ENCODE measurements around the gene EXPH5. TPM values are rescaled to one million over a fixed set of nuclear protein-coding genes. Genes with fewer than 3 reads are reported as not detected.

Gene EXPH5
- total and polyA plus RNA-seq, 9 donors = 0.12 to 5.7 (median 2.1) TPM

DNA sequence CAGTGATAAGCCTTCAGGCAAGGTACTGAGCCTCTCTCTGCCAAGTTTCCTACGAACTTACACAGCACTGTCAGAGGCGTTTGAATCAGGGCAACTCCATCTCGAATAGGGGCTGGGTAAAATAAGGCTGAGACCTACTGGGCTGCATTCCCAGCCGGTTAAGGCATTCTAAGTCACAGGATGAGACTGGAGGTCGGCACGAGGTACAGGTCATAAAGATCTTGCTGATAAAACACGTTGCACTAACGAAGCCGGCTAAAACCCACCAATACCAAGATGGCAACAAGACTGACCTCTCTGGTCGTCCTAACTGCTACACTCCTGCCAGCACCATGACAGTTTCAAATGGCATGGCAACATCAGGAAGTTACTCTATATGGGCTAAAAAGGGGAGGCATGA, 75.0 kb downstream of the EXPH5 start:
- Histone ChIP-seq H3K27ac (no peak overlapping the region), H3K9me3 (no peaks in the 10 kb centered on the region), H3K36me3 (no peaks in the 10 kb centered on the region), H3K27me3 (no peaks in the 10 kb centered on the region), H3K4me1 (ENCODE audit: insufficient read depth) (no peaks in the 10 kb centered on the region), H3K4me3 (no peak overlapping the region)
- TF ChIP-seq, protein P1, sequence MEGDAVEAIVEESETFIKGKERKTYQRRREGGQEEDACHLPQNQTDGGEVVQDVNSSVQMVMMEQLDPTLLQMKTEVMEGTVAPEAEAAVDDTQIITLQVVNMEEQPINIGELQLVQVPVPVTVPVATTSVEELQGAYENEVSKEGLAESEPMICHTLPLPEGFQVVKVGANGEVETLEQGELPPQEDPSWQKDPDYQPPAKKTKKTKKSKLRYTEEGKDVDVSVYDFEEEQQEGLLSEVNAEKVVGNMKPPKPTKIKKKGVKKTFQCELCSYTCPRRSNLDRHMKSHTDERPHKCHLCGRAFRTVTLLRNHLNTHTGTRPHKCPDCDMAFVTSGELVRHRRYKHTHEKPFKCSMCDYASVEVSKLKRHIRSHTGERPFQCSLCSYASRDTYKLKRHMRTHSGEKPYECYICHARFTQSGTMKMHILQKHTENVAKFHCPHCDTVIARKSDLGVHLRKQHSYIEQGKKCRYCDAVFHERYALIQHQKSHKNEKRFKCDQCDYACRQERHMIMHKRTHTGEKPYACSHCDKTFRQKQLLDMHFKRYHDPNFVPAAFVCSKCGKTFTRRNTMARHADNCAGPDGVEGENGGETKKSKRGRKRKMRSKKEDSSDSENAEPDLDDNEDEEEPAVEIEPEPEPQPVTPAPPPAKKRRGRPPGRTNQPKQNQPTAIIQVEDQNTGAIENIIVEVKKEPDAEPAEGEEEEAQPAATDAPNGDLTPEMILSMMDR (IDR thresholded peaks at IDR 0.05) = no peak
- TF ChIP-seq EP300 (IDR thresholded peaks at IDR 0.05) = no peak
- no peak for DNase-seq
- 51 to 56% (median 56%) methylated on average over 10 of the region's 10 CpGs for WGBS, 3 donors
- intact Hi-C loops (cut with DNase I) = no loop called here

- no peaks in the 10 kb centered on the region for H3K36me3 ChIP-seq
- intact Hi-C loops (cut with DNase I) = no loop called here
- H3K4me1 ChIP-seq (ENCODE audit: insufficient read depth) = no peaks in the 10 kb centered on the region
- no peaks in the 10 kb centered on the region for H3K9me3 ChIP-seq
- WGBS, 3 donors = 93 to 97% (median 94%) methylated on average over 4 of the region's 4 CpGs
- TF ChIP-seq POLR2A (IDR thresholded peaks at IDR 0.05) (no peak), EP300 (IDR thresholded peaks at IDR 0.05) (no peak)
- TF ChIP-seq, protein P1 (IDR thresholded peaks at IDR 0.05) = no peak
- no peak for DNase-seq
- H3K27ac ChIP-seq = no peak overlapping the region
- H3K4me3 ChIP-seq = no peak overlapping the region
- H3K27me3 ChIP-seq = no peaks in the 10 kb centered on the region
Measured at GRCh38 chr11:108516125-108516524, 77.4 kb downstream of the EXPH5 start.

GRCh38 chr11:108512708-108513107, 80.9 kb downstream of the EXPH5 start:
- intact Hi-C loops (cut with DNase I) = no loop called here
- no peaks in the 10 kb centered on the region for H3K9me3 ChIP-seq
- H3K27ac ChIP-seq = no peak overlapping the region
- TF ChIP-seq POLR2A (IDR thresholded peaks at IDR 0.05) (no peak), EP300 (IDR thresholded peaks at IDR 0.05) (no peak)
- TF ChIP-seq, protein P1 (IDR thresholded peaks at IDR 0.05) = no peak
- no peaks in the 10 kb centered on the region for H3K36me3 ChIP-seq
- no peak overlapping the region for H3K4me3 ChIP-seq
- no peaks in the 10 kb centered on the region for H3K4me1 ChIP-seq (ENCODE audit: insufficient read depth)
- WGBS, 3 donors = 76 to 84% (median 81%) methylated on average over 2 of the region's 2 CpGs
- DNase-seq = no peak
- H3K27me3 ChIP-seq = no peaks in the 10 kb centered on the region

DNA sequence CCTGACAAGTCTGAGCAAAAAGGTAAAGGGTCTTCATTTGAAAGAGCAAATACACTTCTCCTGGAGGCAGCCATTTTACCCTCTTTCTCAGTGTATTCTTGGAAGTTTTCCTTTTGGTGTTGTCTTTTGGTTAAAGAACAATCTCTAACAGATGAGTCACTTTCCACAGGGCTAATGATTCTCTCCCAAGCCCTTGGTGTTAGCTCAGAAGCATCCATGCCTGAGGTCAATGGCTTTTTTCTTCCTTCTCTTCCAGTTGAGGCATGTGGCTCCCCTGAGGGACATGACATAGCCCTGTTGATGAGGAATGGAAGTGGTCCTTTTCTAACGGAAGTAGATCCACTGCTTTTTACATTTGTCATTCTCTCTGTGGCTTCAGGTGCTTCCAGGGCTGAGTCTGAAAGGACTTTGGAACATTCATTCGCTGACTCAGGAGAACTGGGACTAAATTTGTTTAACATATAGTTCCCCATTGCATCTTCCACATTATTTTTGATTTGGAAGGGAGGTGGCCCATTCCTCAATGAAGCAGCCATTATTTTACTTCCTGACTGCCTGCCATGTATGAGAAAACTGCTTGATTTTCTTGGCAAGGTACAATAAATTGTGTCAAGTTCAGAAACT, 81.6 kb downstream of the EXPH5 start:
- H3K4me1 ChIP-seq (ENCODE audit: insufficient read depth) = no peaks in the 10 kb centered on the region
- intact Hi-C loops (cut with DNase I) = no loop called here
- TF ChIP-seq POLR2A (IDR thresholded peaks at IDR 0.05) (no peak), EP300 (IDR thresholded peaks at IDR 0.05) (no peak)
- TF ChIP-seq, protein P1 (IDR thresholded peaks at IDR 0.05) = no peak
- DNase-seq = no peak
- H3K27ac ChIP-seq = no peak overlapping the region
- 85 to 90% (median 88%) methylated on average over 2 of the region's 2 CpGs for WGBS, 3 donors
- no peaks in the 10 kb centered on the region for H3K9me3 ChIP-seq
- H3K36me3 ChIP-seq = no peaks in the 10 kb centered on the region
- no peaks in the 10 kb centered on the region for H3K27me3 ChIP-seq
- H3K4me3 ChIP-seq = no peak overlapping the region
